HepG2 (cell line): ENCODE measurements around the gene CDR2L. TPM values are rescaled to one million over a fixed set of nuclear protein-coding genes. Genes with fewer than 3 reads are reported as not detected.
A peak's percentile ranks its signal among the peaks of the same experiment; 100 is the strongest.

ENCODE experiments used
- BCLAF1 ChIP-seq: fragments of 450-650 bp; IDR thresholded peaks from 2 replicates; pipeline ENCODE4 v1.6.1; 2017; ENCODE audit warnings: mild to moderate bottlenecking
- ELF3 ChIP-seq: IDR thresholded peaks from 2 replicates; pipeline ENCODE4 v1.6.1; 2016; ENCODE audit warnings: missing genetic modification reagents, missing compliant biosample characterization
- HDAC6 ChIP-seq: fragments of 200-600 bp; sonication (generic); IDR thresholded peaks from 2 replicates; pipeline ENCODE4 v1.7.0; 2017; ENCODE audit warnings: mild to moderate bottlenecking, antibody characterized with exemption, low read length, low read depth
- HMGA1 ChIP-seq: sonication (generic); formaldehyde crosslinking; conservative IDR thresholded peaks from 2 replicates; pipeline ENCODE4 v1.4.0; 2020; ENCODE audit warnings: missing genetic modification reagents
- HNRNPK ChIP-seq: fragments of 200-400 bp; formaldehyde crosslinking; IDR thresholded peaks from 2 replicates; pipeline ENCODE4 v1.6.1; 2018; ENCODE audit warnings: low read length, low read depth, moderate library complexity, mild to moderate bottlenecking; ENCODE audit not compliant: poor library complexity, severe bottlenecking
- KLF12 ChIP-seq: sonication (generic); formaldehyde crosslinking; IDR thresholded peaks from 2 replicates; pipeline ENCODE4 v1.4.0; 2020; ENCODE audit warnings: missing genetic modification reagents, borderline replicate concordance
- LBX2 ChIP-seq: sonication (generic); formaldehyde crosslinking; IDR thresholded peaks from 2 replicates; pipeline ENCODE4 v1.5.0; 2020; ENCODE audit warnings: missing genetic modification reagents, mild to moderate bottlenecking, borderline replicate concordance
- MXD4 ChIP-seq: IDR thresholded peaks from 2 replicates; pipeline ENCODE4 v1.6.1; 2016; ENCODE audit warnings: mild to moderate bottlenecking, missing biosample characterization, missing genetic modification reagents
- NFIB ChIP-seq: sonication (generic); formaldehyde crosslinking; IDR thresholded peaks from 2 replicates; pipeline ENCODE4 v1.9.0; 2021; ENCODE audit warnings: missing genetic modification reagents, mild to moderate bottlenecking, borderline replicate concordance
- REL ChIP-seq: sonication (generic); formaldehyde crosslinking; conservative IDR thresholded peaks from 2 replicates; pipeline ENCODE4 v1.8.0; 2022; ENCODE audit warnings: mild to moderate bottlenecking, missing genetic modification reagents, moderate library complexity
- RERE ChIP-seq: IDR thresholded peaks from 2 replicates; pipeline ENCODE4 v1.6.1; 2016; ENCODE audit warnings: low read depth, missing genetic modification reagents, missing compliant biosample characterization
- RFX3 ChIP-seq: IDR thresholded peaks from 2 replicates; pipeline ENCODE4 v1.6.1; 2016; ENCODE audit warnings: missing biosample characterization, missing genetic modification reagents
- SRF ChIP-seq: IDR thresholded peaks from 2 replicates; pipeline ENCODE4 v1.6.1; 2011; ENCODE audit warnings: mild to moderate bottlenecking, low read depth, low read length, moderate library complexity
- TFDP2 ChIP-seq: sonication (generic); formaldehyde crosslinking; IDR thresholded peaks from 2 replicates; pipeline ENCODE4 v1.4.0; 2020; ENCODE audit warnings: missing genetic modification reagents
- ZGPAT ChIP-seq: IDR thresholded peaks from 2 replicates; pipeline ENCODE4 v1.6.1; 2016; ENCODE audit warnings: mild to moderate bottlenecking
- ZKSCAN1 ChIP-seq: fragments of 150-350 bp; IDR thresholded peaks from 2 replicates; pipeline ENCODE4 v1.6.1; 2014; ENCODE audit warnings: low read length
- ZNF644 ChIP-seq: IDR thresholded peaks from 2 replicates; pipeline ENCODE4 v1.6.1; 2016; ENCODE audit warnings: low read depth
- ZSCAN30 ChIP-seq: sonication (generic); formaldehyde crosslinking; IDR thresholded peaks from 2 replicates; pipeline ENCODE4 v1.5.0; 2020; ENCODE audit warnings: mild to moderate bottlenecking, missing genetic modification reagents
- polyA plus RNA-seq, 8 experiments: library from polyadenylated mRNA; depleted of rRNA in 3 of 8; stranded (reverse) in 7 of 8; unstranded in 1 of 8; fragments of >200 nt; fragmentation: Illumina TruSeq in 4 of 8; extraction: Trizol in 4 of 8; gene quantifications; 2 replicates each; pipeline versions ENCODE4 v1.2.1 to v1.2.3, GENCODE V29; 2011 to 2016; ENCODE audit warnings: low read depth in 4 of 8, missing spikeins in 1 of 8, mixed read lengths in 1 of 8; ENCODE audit not compliant: insufficient read depth in 1 of 8
- total RNA-seq, 5 experiments: library from RNA; depleted of rRNA; stranded (reverse); fragments of >200 nt; fragmentation: Illumina TruSeq; extraction: Trizol; gene quantifications; 2 replicates each; pipeline ENCODE4 v1.2.3, GENCODE V29; 2016; ENCODE audit warnings: low read depth in 1 of 5

CDR2L gene
- total and polyA plus RNA-seq, 2 of the 13 experiments (the other 11 are each of a cell fraction or from before 2014, with no cell fraction given) = 1.9 to 2.1 TPM

- TF ChIP-seq RERE (CRISPR knock-in tag) (no peak), RFX3 (CRISPR knock-in tag) (no peak), ZGPAT (peak; percentile 91), HMGA1 (no peak), ZKSCAN1 (no peak), HNRNPK (peak; percentile 81), LBX2 (no peak), BCLAF1 (no peak), ELF3 (CRISPR knock-in tag) (peak; percentile 64), HDAC6 (no peak), ZNF644 (CRISPR knock-in tag) (no peak), NFIB (no peak), TFDP2 (CRISPR knock-in tag) (peak; percentile 91), MXD4 (CRISPR knock-in tag) (peak; percentile 80; the same call in 1 of the 2 replicates), SRF (no peak), KLF12 (CRISPR knock-in tag) (no peak; the same call in 1 of the 2 replicates), REL (no peak), ZSCAN30 (CRISPR knock-in tag) (peak; percentile 69; the same call in 1 of the 2 replicates)
Measured at GRCh38 chr17:74981979-74982662, 5.3 kb upstream of the CDR2L start (continued).
